K562 (cell line): ENCODE measurements around the gene LIPN.

Experiments
- ARID3A ChIP-seq: IDR thresholded peaks from 2 replicates; pipeline ENCODE4 v1.6.1; 2012; ENCODE audit warnings: low read depth, low read length, improper control_type of control experiment, borderline replicate concordance
- CEBPB ChIP-seq: fragments of 450-650 bp; IDR thresholded peaks from 2 replicates; pipeline ENCODE4 v1.6.1; 2016; ENCODE audit warnings: missing genetic modification characterization, missing compliant biosample characterization
- EP300 ChIP-seq: IDR thresholded peaks from 2 replicates; pipeline ENCODE4 v1.6.1; 2012; ENCODE audit warnings: low read length, improper control_type of control experiment
- GABPA ChIP-seq: fragments of 200-800 bp; sonication (Bioruptor generic); conservative IDR thresholded peaks from 2 replicates; pipeline ENCODE4 v1.6.1; 2016; ENCODE audit warnings: low read depth, missing genetic modification characterization, missing compliant biosample characterization
- HMG20B ChIP-seq: fragments of 250-450 bp; sonication (Bioruptor Pico); IDR thresholded peaks from 2 replicates; pipeline ENCODE4 v1.5.0; 2021; ENCODE audit warnings: mild to moderate bottlenecking
- HNRNPL ChIP-seq: fragments of 200-400 bp; formaldehyde crosslinking; IDR thresholded peaks from 2 replicates; pipeline ENCODE4 v1.6.1; 2017; ENCODE audit warnings: low read depth, mild to moderate bottlenecking, low read length
- POLR2A ChIP-seq: fragments of 450-650 bp; conservative IDR thresholded peaks from 2 replicates; pipeline ENCODE4 v1.6.1; 2016
- SMARCE1 ChIP-seq: fragments of 450-650 bp; IDR thresholded peaks from 2 replicates; pipeline ENCODE4 v1.7.1; 2016; ENCODE audit warnings: mild to moderate bottlenecking
- SP1 ChIP-seq: sonication (generic); formaldehyde crosslinking; IDR thresholded peaks from 2 replicates; pipeline ENCODE4 v1.8.1; 2022; ENCODE audit warnings: mild to moderate bottlenecking, missing genetic modification reagents
- ZBTB1 ChIP-seq: sonication (generic); formaldehyde crosslinking; IDR thresholded peaks from 2 replicates; pipeline ENCODE4 v1.8.1; 2023; ENCODE audit warnings: missing genetic modification reagents, low read depth, mild to moderate bottlenecking, borderline replicate concordance
- ZBTB17 ChIP-seq: fragments of 450-650 bp; formaldehyde crosslinking; IDR thresholded peaks from 2 replicates; pipeline ENCODE4 v1.4.0; 2020; ENCODE audit warnings: mild to moderate bottlenecking
- TF ChIP-seq, protein P1 (sequence below): fragments of 250-450 bp; sonication (Bioruptor Pico); IDR thresholded peaks from 2 replicates; pipeline ENCODE4 v1.5.0; 2021; ENCODE audit warnings: mild to moderate bottlenecking, borderline replicate concordance
- TF ChIP-seq, protein P2 (sequence below), 3 experiments: IDR thresholded peaks in 2 of 3; conservative IDR thresholded peaks in 1 of 3; 2 replicates each; pipeline ENCODE4 v1.5.1; 2011 to 2012; ENCODE audit warnings: low read length in 3 of 3, mild to moderate bottlenecking in 3 of 3, control low read depth in 2 of 3, improper control_type of control experiment in 1 of 3, inconsistent platforms in 1 of 3, low read depth in 1 of 3, mixed read lengths in 1 of 3, moderate library complexity in 1 of 3; ENCODE audit not compliant: insufficient read depth in 2 of 3

DNA sequence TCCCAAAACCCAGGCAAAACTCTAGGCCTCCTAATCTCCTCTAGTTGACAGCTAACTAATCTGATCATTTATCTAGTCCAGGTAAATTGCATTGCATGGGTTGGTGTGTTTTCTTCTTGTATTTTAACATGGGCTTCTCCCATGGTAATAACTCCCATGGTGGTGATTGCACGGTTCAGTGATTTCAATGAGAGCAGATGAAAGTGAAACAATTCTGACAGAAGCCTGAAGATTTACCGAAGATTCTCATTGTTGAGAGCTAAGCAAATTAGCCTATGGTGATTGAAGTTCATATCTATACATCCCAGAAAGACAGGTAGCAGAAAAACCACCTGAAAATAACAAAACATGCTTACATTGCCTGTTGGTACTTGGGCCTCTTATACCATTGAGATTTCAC, 26.6 kb upstream of the LIPN start:
- TF ChIP-seq ZBTB17 (CRISPR knock-in tag) (no peak), EP300 (no peak), GABPA (no peak), SMARCE1 (no peak), ZBTB1 (CRISPR knock-in tag) (no peak), SP1 (CRISPR knock-in tag) (no peak), HMG20B (CRISPR knock-in tag) (no peak), HNRNPL (no peak), ARID3A (no peak), POLR2A (no peak), CEBPB (tag) (no peak)
- TF ChIP-seq, protein P1, sequence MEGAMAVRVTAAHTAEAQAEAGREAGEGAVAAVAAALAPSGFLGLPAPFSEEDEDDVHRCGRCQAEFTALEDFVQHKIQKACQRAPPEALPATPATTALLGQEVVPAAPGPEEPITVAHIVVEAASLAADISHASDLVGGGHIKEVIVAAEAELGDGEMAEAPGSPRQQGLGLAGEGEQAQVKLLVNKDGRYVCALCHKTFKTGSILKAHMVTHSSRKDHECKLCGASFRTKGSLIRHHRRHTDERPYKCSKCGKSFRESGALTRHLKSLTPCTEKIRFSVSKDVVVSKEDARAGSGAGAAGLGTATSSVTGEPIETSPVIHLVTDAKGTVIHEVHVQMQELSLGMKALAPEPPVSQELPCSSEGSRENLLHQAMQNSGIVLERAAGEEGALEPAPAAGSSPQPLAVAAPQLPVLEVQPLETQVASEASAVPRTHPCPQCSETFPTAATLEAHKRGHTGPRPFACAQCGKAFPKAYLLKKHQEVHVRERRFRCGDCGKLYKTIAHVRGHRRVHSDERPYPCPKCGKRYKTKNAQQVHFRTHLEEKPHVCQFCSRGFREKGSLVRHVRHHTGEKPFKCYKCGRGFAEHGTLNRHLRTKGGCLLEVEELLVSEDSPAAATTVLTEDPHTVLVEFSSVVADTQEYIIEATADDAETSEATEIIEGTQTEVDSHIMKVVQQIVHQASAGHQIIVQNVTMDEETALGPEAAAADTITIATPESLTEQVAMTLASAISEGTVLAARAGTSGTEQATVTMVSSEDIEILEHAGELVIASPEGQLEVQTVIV, result no peak
- TF ChIP-seq, protein P2, sequence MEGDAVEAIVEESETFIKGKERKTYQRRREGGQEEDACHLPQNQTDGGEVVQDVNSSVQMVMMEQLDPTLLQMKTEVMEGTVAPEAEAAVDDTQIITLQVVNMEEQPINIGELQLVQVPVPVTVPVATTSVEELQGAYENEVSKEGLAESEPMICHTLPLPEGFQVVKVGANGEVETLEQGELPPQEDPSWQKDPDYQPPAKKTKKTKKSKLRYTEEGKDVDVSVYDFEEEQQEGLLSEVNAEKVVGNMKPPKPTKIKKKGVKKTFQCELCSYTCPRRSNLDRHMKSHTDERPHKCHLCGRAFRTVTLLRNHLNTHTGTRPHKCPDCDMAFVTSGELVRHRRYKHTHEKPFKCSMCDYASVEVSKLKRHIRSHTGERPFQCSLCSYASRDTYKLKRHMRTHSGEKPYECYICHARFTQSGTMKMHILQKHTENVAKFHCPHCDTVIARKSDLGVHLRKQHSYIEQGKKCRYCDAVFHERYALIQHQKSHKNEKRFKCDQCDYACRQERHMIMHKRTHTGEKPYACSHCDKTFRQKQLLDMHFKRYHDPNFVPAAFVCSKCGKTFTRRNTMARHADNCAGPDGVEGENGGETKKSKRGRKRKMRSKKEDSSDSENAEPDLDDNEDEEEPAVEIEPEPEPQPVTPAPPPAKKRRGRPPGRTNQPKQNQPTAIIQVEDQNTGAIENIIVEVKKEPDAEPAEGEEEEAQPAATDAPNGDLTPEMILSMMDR (IDR thresholded peaks at IDR 0.05 in 2 of 3, conservative IDR thresholded peaks at IDR 0.05 in 1 of 3; ENCODE audit: insufficient read depth in 2 of 3, low read depth in 1 of 3, low read length in 3 of 3), result no peak
